Measurements from ENCODE around the gene RPS6KA2.
A peak's percentile ranks its signal among the peaks of the same experiment; 100 is the strongest.

The RPS6KA2 gene

GRCh38 chr6:166461821-166462460 lies 165.1 kb downstream of the RPS6KA2 start:
- no peak for DNase-seq

DNA sequence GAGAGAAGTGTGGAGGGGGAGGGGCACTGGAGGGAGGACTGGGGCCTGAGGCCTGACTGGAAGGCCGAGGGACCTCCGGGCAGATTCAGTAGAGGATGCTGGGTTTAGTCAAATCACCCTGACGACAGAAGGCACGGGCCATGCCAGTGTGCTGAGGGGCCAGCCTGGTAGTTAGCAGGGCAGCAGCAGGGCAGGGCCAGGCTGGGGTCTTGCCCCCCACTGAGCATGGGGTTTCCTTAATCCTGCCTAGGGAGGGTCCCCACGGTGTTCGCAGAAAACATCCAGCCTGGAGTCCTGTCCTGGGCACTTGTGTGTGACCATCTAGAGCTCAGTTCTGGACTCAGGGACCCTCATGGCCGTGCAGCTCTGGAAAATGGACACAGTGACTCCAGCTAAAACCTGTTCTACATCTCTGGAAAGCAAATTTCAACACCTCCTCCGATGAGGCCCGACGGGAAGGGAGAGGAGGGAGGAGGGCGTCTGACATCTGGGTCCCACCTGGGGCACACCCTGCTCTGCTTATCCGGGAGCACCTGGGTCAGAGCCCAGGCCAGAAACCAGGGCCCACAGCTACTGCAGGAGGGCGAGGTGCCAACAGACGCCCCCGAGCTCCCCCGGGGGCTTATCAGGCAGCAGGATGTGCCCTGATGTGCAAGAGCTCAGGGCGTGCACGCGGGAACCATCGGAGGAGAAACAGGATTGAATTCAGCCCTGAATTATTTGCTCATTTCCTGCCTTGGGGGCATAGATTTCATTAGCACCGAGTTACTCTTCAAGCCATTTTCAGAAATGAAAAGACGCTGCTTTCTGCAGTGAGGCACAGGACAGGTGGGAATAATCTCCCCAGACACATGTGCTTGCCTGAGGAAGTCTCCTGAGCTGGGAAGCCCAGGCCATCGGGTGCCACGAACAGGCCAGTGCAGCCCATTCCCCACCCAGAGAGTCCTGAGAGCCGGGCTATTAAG lies 166.3 kb downstream of the RPS6KA2 start:
- DNase-seq: no peak

GRCh38 chr6:166459906-166460305 lies 167.1 kb downstream of the RPS6KA2 start:
- no peak for DNase-seq

GRCh38 chr6:166459272-166459671 lies 167.8 kb downstream of the RPS6KA2 start:
- DNase-seq: no peak

GRCh38 chr6:166456395-166457156 lies 170.5 kb downstream of the RPS6KA2 start:
- DNase-seq: peak; percentile 19

DNA sequence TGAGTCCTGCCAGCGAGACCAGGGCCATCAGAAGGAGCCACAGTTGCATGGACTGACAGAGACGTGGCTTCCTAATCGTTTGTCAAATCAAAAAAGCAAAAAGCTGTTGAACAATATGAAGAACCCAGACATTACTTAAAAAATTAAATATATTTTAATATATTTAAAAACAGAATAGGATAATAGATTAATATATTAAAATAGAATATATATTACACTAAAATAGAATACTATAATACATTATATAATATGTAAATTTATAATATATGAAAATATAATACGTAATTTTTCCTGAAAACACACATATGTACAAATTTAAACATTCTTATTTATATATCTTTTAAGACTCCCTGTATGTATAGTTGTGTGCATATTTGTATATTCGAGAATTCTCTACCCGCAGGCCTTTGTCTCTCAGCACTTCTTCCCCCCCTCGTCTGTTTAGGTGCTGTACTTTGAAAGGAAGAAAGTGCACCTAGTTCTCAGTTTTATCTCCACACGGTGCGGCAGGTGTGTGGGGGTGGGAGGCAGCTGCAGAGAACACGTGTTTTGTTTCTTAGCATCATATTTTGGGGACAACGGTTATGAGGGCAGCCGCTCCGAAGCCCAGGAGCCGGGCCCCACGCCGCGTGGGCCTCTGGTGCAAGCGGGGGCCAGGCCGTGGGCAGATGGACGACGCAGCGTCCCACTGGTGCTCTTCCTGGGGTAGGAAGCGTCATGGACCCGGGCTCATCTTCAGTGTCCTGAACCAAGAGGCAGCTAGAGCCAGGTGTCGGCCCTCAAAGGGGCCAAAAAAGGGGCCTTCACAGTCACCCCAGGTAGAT lies 172.1 kb downstream of the RPS6KA2 start:
- DNase-seq: no peak

- no peak for DNase-seq
Measured at GRCh38 chr6:166453651-166454050, 173.4 kb downstream of the RPS6KA2 start.

GRCh38 chr6:166450167-166450873 lies 176.7 kb downstream of the RPS6KA2 start:
- no peak for DNase-seq

DNA sequence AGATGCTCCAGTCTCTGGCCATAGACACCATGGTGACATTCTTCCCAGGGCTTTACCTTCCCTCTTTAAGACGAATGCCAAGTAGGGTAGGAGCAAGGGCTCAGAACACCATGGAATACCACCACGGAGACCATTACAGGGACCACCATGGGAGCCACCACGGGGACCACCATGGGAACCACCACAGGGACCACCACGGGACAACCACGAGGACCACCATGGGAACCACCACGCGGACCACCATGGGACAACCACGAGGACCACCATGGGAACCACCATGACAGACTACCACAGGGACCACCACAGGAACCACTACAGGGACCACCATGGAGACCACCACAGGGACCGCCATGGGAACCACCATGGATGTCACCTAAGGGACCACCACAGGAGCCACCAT lies 177.4 kb downstream of the RPS6KA2 start:
- no peak for DNase-seq

DNA sequence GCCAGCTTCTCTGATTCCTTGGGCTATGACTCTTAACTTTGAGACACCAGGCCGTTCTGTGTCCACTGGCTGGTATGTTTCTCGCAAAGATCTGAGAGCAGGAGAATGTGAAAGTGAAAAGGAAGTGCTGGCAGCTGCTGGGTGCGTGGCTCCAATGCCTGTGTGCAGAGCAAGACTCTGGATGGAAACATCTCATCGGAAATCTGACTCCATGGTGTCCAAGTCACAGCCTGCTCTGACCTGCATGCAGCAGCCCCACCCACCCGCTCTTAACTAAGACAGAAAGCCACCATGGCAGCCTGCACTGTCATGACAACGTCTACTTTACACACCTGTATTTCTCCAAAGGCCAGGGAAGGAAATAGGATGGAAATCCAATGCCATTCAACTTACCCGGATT lies 178.0 kb downstream of the RPS6KA2 start:
- no peak for DNase-seq

- DNase-seq: no peak
Measured at GRCh38 chr6:166448432-166448831, 178.6 kb downstream of the RPS6KA2 start.

DNA sequence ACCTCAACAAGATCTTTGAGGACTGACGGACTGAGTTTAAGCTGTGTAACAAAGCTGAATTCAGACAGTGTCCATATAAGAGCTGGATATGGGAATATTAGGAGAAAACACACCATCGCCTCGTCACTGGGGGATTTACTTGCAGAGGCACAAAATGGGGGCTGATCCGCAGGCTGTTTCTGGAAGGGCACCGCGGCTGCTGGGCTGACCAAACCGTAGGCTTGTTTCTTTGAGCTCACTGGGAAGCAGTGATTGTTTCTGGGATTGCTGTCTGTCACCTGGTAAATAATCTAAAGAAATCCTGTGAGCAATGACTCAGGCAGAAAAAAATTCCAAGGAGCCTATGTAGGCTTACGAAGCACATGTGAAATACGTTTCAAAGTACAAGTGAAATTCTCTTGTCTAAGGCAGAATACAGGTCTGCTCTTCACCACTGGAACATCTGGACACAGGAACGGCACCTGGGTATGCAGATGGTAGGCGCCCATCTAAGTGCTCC lies 180.4 kb downstream of the RPS6KA2 start:
- no peak for DNase-seq

DNA sequence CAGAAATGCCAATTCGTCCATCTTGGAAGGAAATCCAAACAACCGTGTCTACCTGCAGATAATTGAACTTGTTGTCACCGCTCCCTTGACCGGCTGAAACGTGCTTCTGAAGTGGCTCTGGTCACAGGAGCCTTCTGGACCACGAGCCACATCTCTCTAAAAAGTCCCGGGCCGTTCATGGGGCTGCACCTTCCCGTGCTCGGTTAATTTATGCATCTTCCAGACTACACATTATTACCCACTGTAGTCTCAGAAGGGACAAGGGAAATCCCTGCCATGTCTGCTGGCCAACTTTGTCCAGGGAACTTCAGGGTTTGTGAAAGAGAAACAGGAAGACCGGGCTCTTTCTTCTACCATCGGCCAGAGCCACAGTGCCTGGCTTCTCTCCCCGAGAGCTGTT lies 180.9 kb downstream of the RPS6KA2 start:
- no peak for DNase-seq

DNA sequence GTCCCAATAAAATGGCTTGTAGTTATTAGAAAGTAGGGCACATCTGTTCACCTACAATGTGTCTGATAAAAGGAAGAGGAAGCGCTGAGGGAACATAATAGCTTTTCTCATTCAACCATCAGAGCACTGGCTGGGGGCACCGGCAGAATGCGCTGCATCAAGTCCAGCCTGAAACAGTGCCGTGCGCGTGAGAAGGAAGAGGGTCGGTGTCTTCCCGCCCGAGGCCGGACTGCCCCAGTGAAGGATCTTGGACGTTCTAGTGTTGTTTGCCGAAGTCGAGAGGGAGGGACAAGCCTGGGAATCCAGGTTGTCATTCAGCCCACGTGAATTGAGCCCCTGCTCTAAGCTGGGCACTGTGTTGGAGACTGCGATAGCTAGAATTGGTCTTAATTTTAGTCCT lies 182.6 kb downstream of the RPS6KA2 start:
- DNase-seq: no peak

DNA sequence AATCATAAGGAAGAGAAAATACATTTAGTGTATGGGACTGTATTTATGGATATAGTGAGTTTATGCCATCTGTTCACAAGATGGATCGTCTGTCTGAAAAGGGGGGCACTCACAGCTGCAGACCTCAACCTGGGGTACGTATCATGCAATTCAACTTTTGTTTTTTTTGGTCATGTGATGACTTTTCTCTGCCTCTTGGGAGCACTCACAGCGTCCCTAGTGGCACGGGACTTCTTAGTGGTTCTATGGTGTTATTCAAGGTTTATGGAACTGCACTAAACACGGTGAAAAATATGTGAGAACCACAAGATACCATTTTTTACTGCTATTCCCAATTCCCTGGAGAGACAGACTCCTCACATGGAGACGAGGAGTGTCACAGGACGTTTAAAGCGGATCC lies 183.9 kb downstream of the RPS6KA2 start:
- no peak for DNase-seq

GRCh38 chr6:166442131-166442685 lies 184.8 kb downstream of the RPS6KA2 start:
- DNase-seq: no peak

DNA sequence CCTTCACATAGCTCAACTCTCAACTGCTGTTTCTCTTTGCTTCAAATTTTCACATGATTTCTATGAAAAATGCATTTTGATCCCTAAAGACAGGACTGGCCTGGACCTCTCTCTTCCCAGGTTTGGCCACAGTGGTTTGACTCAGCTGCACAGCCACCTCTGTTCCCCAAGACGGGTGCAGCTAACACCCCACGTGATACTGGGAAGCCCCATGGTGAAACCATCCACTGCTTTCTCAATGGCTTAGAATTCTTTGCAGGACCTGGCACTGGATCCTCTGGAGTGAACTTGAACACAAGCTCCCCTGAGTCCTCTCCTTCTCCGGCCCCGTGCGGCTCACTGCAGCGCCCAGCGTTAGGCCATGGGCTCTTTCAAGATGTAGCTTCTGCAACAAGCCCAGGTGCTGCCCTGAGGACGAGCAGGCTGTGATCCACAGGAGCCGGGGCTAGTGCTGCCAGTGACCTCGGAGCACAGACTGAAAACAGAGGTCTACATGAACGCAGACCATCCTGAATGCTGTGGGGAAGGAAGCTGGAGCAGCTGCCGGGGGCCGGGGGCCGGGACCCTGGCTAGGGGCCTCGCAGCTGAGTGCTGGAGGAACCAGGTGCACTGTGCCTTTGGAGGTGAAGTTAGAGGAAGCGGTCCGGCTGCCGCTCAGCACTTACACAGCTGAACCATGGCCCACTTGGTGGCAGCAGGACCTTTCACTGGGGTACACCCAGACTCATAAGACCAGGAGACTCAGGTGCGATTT lies 185.5 kb downstream of the RPS6KA2 start:
- DNase-seq: no peak

DNA sequence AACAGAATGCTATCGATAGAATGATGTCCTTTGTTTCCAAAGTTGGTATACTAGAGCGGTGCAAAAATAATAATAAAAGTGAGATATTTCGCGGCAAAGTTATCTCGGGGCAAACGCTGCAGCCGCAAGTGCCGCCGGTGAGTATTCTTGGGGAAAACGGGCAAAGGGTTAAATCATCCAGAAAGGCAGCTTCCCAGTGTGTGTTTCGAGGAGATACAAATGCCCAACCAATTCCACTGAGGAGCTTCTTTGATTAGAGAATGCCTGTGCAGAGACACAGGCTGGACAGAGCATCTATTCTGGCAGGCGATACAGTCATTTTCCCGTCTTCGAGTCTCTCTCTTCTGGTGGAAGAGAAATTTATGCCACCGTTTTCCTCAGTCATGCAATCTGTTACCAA lies 186.3 kb downstream of the RPS6KA2 start:
- DNase-seq: no peak

DNA sequence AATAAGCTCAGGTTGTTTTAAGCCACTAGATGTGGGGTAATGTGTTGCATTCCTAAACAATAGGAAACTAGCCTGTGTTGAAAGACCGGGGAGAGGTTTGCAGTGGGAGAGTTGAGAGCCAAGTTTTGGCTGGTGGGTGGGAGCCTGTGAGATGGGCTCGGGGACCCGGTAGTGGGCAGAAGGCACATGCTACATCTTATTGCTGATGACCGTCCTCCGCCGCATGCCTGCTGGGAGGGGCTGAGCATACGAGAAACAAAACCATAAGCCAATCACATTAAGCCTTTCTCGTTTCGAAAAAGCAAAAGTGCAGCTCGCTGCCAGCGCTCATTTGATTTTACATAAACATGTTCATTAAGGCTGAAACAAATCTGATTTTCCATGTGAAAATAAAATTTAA lies 186.9 kb downstream of the RPS6KA2 start:
- DNase-seq: no peak

- DNase-seq: no peak
Measured at GRCh38 chr6:166439366-166440091, 187.5 kb downstream of the RPS6KA2 start.
